Liver (tissue), 9 donors: ENCODE results near the gene NOL4L. TPM values are rescaled to one million over a fixed set of nuclear protein-coding genes. Genes with fewer than 3 reads are reported as not detected.

ENCODE experiments used
- DNase-seq: peaks from one replicate; pipeline ENCODE4 v3.0.0-alpha.2; 2017; ENCODE audit warnings: low spot score
- H3K27ac ChIP-seq, 2 donors: one replicate each; pipeline ENCODE4 v1.7.0; 2013; ENCODE audit warnings: inconsistent platforms in 2 of 2, low read length in 2 of 2, control low read depth in 1 of 2, low read depth in 1 of 2, mild to moderate bottlenecking in 1 of 2
- H3K27me3 ChIP-seq, 4 donors: one replicate each; pipeline versions ENCODE4 v1.6.1 to v1.7.0; 2013; ENCODE audit warnings: low read length in 3 of 4, inconsistent platforms in 1 of 4, mild to moderate bottlenecking in 1 of 4, moderate library complexity in 1 of 4; ENCODE audit not compliant: control insufficient read depth in 4 of 4, insufficient read depth in 4 of 4
- H3K36me3 ChIP-seq, 4 donors: one replicate each; pipeline versions ENCODE4 v1.6.1 to v1.7.0; 2013; ENCODE audit warnings: low read length in 3 of 4, mild to moderate bottlenecking in 3 of 4, low read depth in 1 of 4, moderate library complexity in 1 of 4; ENCODE audit not compliant: control insufficient read depth in 4 of 4, insufficient read depth in 3 of 4
- H3K4me1 ChIP-seq, 4 donors: one replicate each; pipeline versions ENCODE4 v1.6.1 to v1.7.0; 2013; ENCODE audit warnings: low read length in 3 of 4, mild to moderate bottlenecking in 3 of 4, moderate library complexity in 1 of 4; ENCODE audit not compliant: control insufficient read depth in 4 of 4, insufficient read depth in 4 of 4
- H3K4me3 ChIP-seq, 3 donors: one replicate each; pipeline versions ENCODE4 v1.6.1 to v1.7.0; 2013; ENCODE audit warnings: low read length in 3 of 3, control low read depth in 1 of 3, low read depth in 1 of 3, mild to moderate bottlenecking in 1 of 3
- H3K9ac ChIP-seq, 2 donors: one replicate each; pipeline ENCODE4 v1.7.0; 2013; ENCODE audit warnings: low read length in 2 of 2, mild to moderate bottlenecking in 2 of 2, moderate library complexity in 2 of 2, control low read depth in 1 of 2, low read depth in 1 of 2
- H3K9me3 ChIP-seq, 4 donors: one replicate each; pipeline versions ENCODE4 v1.6.1 to v1.7.0; 2013; ENCODE audit warnings: low read length in 3 of 4; ENCODE audit not compliant: control insufficient read depth in 4 of 4
- ATF3 ChIP-seq: IDR thresholded peaks from 2 replicates; pipeline ENCODE4 v1.6.1; 2016; ENCODE audit warnings: antibody characterized with exemption
- CTCF ChIP-seq: fragments of 150-350 bp; IDR thresholded peaks from 2 replicates; pipeline ENCODE4 v1.5.1; 2017; ENCODE audit warnings: improper control_type of control experiment, low read depth, low read length; ENCODE audit not compliant: missing input control
- EGR1 ChIP-seq, 2 donors: IDR thresholded peaks; 2 replicates each; pipeline ENCODE4 v1.6.1; 2016 to 2018; ENCODE audit warnings: antibody characterized with exemption in 2 of 2, low read depth in 2 of 2
- FOXA1 ChIP-seq: IDR thresholded peaks from 2 replicates; pipeline ENCODE4 v1.6.1; 2016; ENCODE audit warnings: antibody characterized with exemption
- FOXA2 ChIP-seq: IDR thresholded peaks from 2 replicates; pipeline ENCODE4 v1.6.1; 2016; ENCODE audit warnings: antibody characterized with exemption
- GABPA ChIP-seq, 2 donors: IDR thresholded peaks in 1 of 2; conservative IDR thresholded peaks in 1 of 2; 2 replicates each; pipeline ENCODE4 v1.6.1; 2016; ENCODE audit warnings: antibody characterized with exemption in 2 of 2, mild to moderate bottlenecking in 1 of 2, moderate library complexity in 1 of 2
- HNF4A ChIP-seq, 2 donors: conservative IDR thresholded peaks; 2 replicates each; pipeline ENCODE4 v1.6.1; 2016; ENCODE audit warnings: antibody characterized with exemption in 2 of 2, mild to moderate bottlenecking in 2 of 2
- HNF4G ChIP-seq: IDR thresholded peaks from 2 replicates; pipeline ENCODE4 v1.6.1; 2016; ENCODE audit warnings: antibody characterized with exemption
- JUND ChIP-seq, 2 donors: IDR thresholded peaks; 2 replicates each; pipeline ENCODE4 v1.6.1; 2016; ENCODE audit warnings: antibody characterized with exemption in 2 of 2
- MAX ChIP-seq: IDR thresholded peaks from 2 replicates; pipeline ENCODE4 v1.6.1; 2016; ENCODE audit warnings: antibody characterized with exemption
- NR2F2 ChIP-seq: IDR thresholded peaks from 2 replicates; pipeline ENCODE4 v1.6.1; 2016; ENCODE audit warnings: antibody characterized with exemption
- RAD21 ChIP-seq, 2 donors: IDR thresholded peaks; 2 replicates each; pipeline ENCODE4 v1.6.1; 2016; ENCODE audit warnings: antibody characterized with exemption in 2 of 2, mild to moderate bottlenecking in 2 of 2
- REST ChIP-seq: IDR thresholded peaks from 2 replicates; pipeline ENCODE4 v1.6.1; 2016; ENCODE audit warnings: antibody characterized with exemption, mild to moderate bottlenecking
- RXRA ChIP-seq, 2 donors: IDR thresholded peaks; 2 replicates each; pipeline ENCODE4 v1.6.1; 2017 to 2018; ENCODE audit warnings: antibody characterized with exemption in 2 of 2, mild to moderate bottlenecking in 1 of 2
- SP1 ChIP-seq: IDR thresholded peaks from 2 replicates; pipeline ENCODE4 v1.6.1; 2018; ENCODE audit warnings: antibody characterized with exemption, mild to moderate bottlenecking
- TAF1 ChIP-seq: conservative IDR thresholded peaks from 2 replicates; pipeline ENCODE4 v1.6.1; 2016; ENCODE audit warnings: antibody characterized with exemption, mild to moderate bottlenecking
- YY1 ChIP-seq: IDR thresholded peaks from 2 replicates; pipeline ENCODE4 v1.6.1; 2016; ENCODE audit warnings: antibody characterized with exemption, mild to moderate bottlenecking
- ZBTB33 ChIP-seq: IDR thresholded peaks from 2 replicates; pipeline ENCODE4 v1.6.1; 2016; ENCODE audit warnings: antibody characterized with exemption
- WGBS: extraction: QIAGEN DNeasy Blood & Tissue Kit; methylation state at CpG from one replicate; pipeline ENCODE4 v1.1.7; 2013; 5-methylcytosine and 5-hydroxymethylcytosine counted together
- polyA plus RNA-seq, 2 donors: library from polyadenylated mRNA; stranded (reverse) in 1 of 2; unstranded in 1 of 2; fragments of 200-250 nt in 1 of 2; fragments of >200 nt in 1 of 2; fragmentation: Nextera tagmentation in 1 of 2; extraction: Ambion mirVana in 1 of 2; gene quantifications; one replicate each; pipeline versions ENCODE4 v1.2.1 to v1.2.3, GENCODE V29; 2013 to 2015
- total RNA-seq, 2 donors: library from RNA; depleted of rRNA; stranded (reverse); fragments of >200 nt; gene quantifications; one replicate each; pipeline ENCODE4 v1.2.3, GENCODE V29; 2014
- donor health status: healthy.
- donor health status: healthy.
- donor health status: healthy.
- donor health status: healthy.
- donor health status: healthy.

Gene NOL4L
- total and polyA plus RNA-seq, 4 donors, result 2.2 to 6.8 (median 4.3) TPM

GRCh38 chr20:32546918-32547752 is 38.0 kb downstream of the NOL4L start:
- Histone ChIP-seq H3K9ac (no peak overlapping the region), H3K27ac (no peak overlapping the region), H3K9me3 (no peaks in the 10 kb centered on the region), H3K36me3 (no peaks in the 10 kb centered on the region), H3K27me3 (no peaks in the 10 kb centered on the region), H3K4me3 (no peak overlapping the region), H3K4me1 (peaks cover 0 to 2% (median 0%) of the 10 kb centered on the region in 4 donors)
- 81% methylated on average over 4 of the region's 4 CpGs for WGBS
- no peak for DNase-seq
- TF ChIP-seq GABPA (IDR thresholded peaks at IDR 0.05 in 1 of 2, conservative IDR thresholded peaks at IDR 0.05 in 1 of 2), result no peak

- H3K9me3 ChIP-seq, result no peaks in the 10 kb centered on the region
- no peaks in the 10 kb centered on the region for H3K27me3 ChIP-seq
- DNase-seq, result no peak
- TF ChIP-seq ATF3 (no peak), MAX (no peak), GABPA (IDR thresholded peaks at IDR 0.05 in 1 of 2, conservative IDR thresholded peaks at IDR 0.05 in 1 of 2) (no peak), HNF4A (conservative IDR thresholded peaks at IDR 0.05) (peak in 1 of 2 donors; percentile 72), RAD21 (IDR thresholded peaks at IDR 0.05) (no peak), YY1 (no peak), TAF1 (no peak), RXRA (IDR thresholded peaks at IDR 0.05) (peak in 1 of 2 donors; percentile 47), REST (no peak), ZBTB33 (no peak), EGR1 (IDR thresholded peaks at IDR 0.05; ENCODE audit: low read depth in 2 of 2) (no peak), CTCF (no peak), NR2F2 (no peak), FOXA1 (no peak), SP1 (peak; percentile 30), FOXA2 (no peak), JUND (IDR thresholded peaks at IDR 0.05) (no peak), HNF4G (no peak)
- WGBS, result 75% methylated on average over 13 of the region's 13 CpGs
- H3K4me1 ChIP-seq, result peaks cover 0 to 2% (median under 1%) of the 10 kb centered on the region in 4 donors
- H3K27ac ChIP-seq, result no peak overlapping the region
- H3K4me3 ChIP-seq, result no peak overlapping the region
- H3K36me3 ChIP-seq, result no peaks in the 10 kb centered on the region
- no peak overlapping the region for H3K9ac ChIP-seq
Observed at GRCh38 chr20:32544893-32545840, 40.0 kb downstream of the NOL4L start.
